Adrenal gland (tissue), 12 donors: ENCODE data around the gene AGRN. TPM values are rescaled to one million over a fixed set of nuclear protein-coding genes. Genes with fewer than 3 reads are reported as not detected.
"Not testable (repeated sequence)": the region's sequence is repeated elsewhere in the genome, so short reads cannot be mapped to it uniquely, and the experiment has no call there.

Experiments
- DNase-seq, 7 donors: peaks; one replicate each; pipeline ENCODE4 v3.0.0-alpha.2; 2019 to 2020
- H3K27ac ChIP-seq, 5 donors: fragments of 200-600 bp; sonication (generic) in 4 of 5; 1 replicate in 3 of 5; 2 replicates in 2 of 5; pipeline versions ENCODE4 v1.5.1 to v1.8.0; 2016 to 2020; ENCODE audit warnings: mild to moderate bottlenecking in 1 of 5
- H3K27me3 ChIP-seq: fragments of 200-600 bp; 2 replicates; pipeline ENCODE4 v1.8.0; 2021
- H3K36me3 ChIP-seq, 2 donors: fragments of 200-600 bp; replicated peaks in 1 of 2; 1 replicate in 1 of 2; 2 replicates in 1 of 2; pipeline versions ENCODE4 v1.5.1 to v1.8.0; 2018 to 2022
- H3K4me1 ChIP-seq, 2 donors: fragments of 200-600 bp; replicated peaks in 1 of 2; 1 replicate in 1 of 2; 2 replicates in 1 of 2; pipeline versions ENCODE4 v1.5.1 to v1.8.0; 2018 to 2021
- H3K4me3 ChIP-seq, 4 donors: fragments of 200-600 bp; sonication (generic) in 3 of 4; one replicate each; pipeline ENCODE4 v1.5.1; 2016 to 2018
- H3K9me3 ChIP-seq, 3 donors: fragments of 200-600 bp; sonication (generic) in 1 of 3; replicated peaks in 1 of 3; 1 replicate in 2 of 3; 2 replicates in 1 of 3; pipeline versions ENCODE4 v1.5.1 to v1.8.0; 2016 to 2021
- POLR2A ChIP-seq, 2 donors: fragments of 450-650 bp; IDR thresholded peaks; one replicate each; pipeline ENCODE4 v1.6.1; 2017; ENCODE audit warnings: antibody characterized with exemption in 2 of 2, mild to moderate bottlenecking in 2 of 2, moderate library complexity in 1 of 2
- WGBS, 4 donors: extraction: QIAGEN DNeasy Blood & Tissue Kit in 2 of 4; methylation state at CpG; one replicate each; pipeline versions ENCODE4 v1.1.5 to v1.1.7; 2013 to 2017; 5-methylcytosine and 5-hydroxymethylcytosine counted together
- intact Hi-C, 2 donors: fragments of 100-400 bp; cut with DNase I; formaldehyde crosslinking; loops; one replicate each; pipeline versions ENCODE4 v1.14.1 to v1.15.0; 2022 to 2023
- polyA plus RNA-seq, 3 donors: library from polyadenylated mRNA; stranded (reverse); fragments of 200-250 nt in 2 of 3; fragments of 350-450 nt in 1 of 3; fragmentation: Illumina TruSeq in 1 of 3; extraction: RNeasy Lipid Tissue Mini Kit (QIAGEN cat#74804) in 1 of 3; gene quantifications; one replicate each; pipeline ENCODE4 v1.2.3, GENCODE V29; 2013 to 2014
- total RNA-seq, 9 donors: library from RNA; depleted of rRNA in 4 of 9; stranded (reverse); fragments of >200 nt in 4 of 9; fragments of 120-200 nt in 1 of 9; fragmentation: NEBNext Ultra II Directional in 1 of 9; extraction: Animal tissue kit (Norgen Biotek cat#: 25700) in 1 of 9; gene quantifications; one replicate each; pipeline versions ENCODE4 v1.1.0 to v1.2.4, GENCODE V29; 2013 to 2023
- TF ChIP-seq, protein P1 (sequence below), 6 experiments: fragments of 450-650 bp in 4 of 6; fragments of 200-600 bp in 2 of 6; sonication (generic) in 1 of 6; IDR thresholded peaks; 1 replicate in 5 of 6; 2 replicates in 1 of 6; pipeline versions ENCODE4 v1.5.1 to v1.8.0; 2016 to 2021; ENCODE audit warnings: antibody characterized with exemption in 6 of 6, mild to moderate bottlenecking in 2 of 6, moderate library complexity in 1 of 6
- donor health status: healthy with polysubstance abuse.
- donor health status: Bipolar disorder and iron deficiency.
- donor health status: DM: yes; HTN: yes; CAD: no.
- donor health status: DM: no; HTN: no; CAD: no.
- donor health status: DM: no; HTN: no; CAD: no.
- donor health status: DM: yes; HTN: yes; CAD: no.

The AGRN gene
- total and polyA plus RNA-seq, 12 donors = 2.2 to 27.8 (median 11.8) TPM

GRCh38 chr1:1094981-1095380, 75.1 kb downstream of the AGRN start:
- TF ChIP-seq, protein P1, sequence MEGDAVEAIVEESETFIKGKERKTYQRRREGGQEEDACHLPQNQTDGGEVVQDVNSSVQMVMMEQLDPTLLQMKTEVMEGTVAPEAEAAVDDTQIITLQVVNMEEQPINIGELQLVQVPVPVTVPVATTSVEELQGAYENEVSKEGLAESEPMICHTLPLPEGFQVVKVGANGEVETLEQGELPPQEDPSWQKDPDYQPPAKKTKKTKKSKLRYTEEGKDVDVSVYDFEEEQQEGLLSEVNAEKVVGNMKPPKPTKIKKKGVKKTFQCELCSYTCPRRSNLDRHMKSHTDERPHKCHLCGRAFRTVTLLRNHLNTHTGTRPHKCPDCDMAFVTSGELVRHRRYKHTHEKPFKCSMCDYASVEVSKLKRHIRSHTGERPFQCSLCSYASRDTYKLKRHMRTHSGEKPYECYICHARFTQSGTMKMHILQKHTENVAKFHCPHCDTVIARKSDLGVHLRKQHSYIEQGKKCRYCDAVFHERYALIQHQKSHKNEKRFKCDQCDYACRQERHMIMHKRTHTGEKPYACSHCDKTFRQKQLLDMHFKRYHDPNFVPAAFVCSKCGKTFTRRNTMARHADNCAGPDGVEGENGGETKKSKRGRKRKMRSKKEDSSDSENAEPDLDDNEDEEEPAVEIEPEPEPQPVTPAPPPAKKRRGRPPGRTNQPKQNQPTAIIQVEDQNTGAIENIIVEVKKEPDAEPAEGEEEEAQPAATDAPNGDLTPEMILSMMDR (IDR thresholded peaks at IDR 0.05) = no peak
- TF ChIP-seq POLR2A (IDR thresholded peaks at IDR 0.05) = no peak
- intact Hi-C loops = no loop called here
- no peaks in the 10 kb centered on the region for H3K27me3 ChIP-seq
- no peaks in the 10 kb centered on the region for H3K9me3 ChIP-seq
- DNase-seq = no peak
- no peak overlapping the region for H3K27ac ChIP-seq
- no peak overlapping the region for H3K4me3 ChIP-seq
- WGBS, 4 donors = 87 to 92% (median 88%) methylated on average over 7 of the region's 7 CpGs
- H3K36me3 ChIP-seq = no peaks in the 10 kb centered on the region
- H3K4me1 ChIP-seq = no peaks in the 10 kb centered on the region

DNA sequence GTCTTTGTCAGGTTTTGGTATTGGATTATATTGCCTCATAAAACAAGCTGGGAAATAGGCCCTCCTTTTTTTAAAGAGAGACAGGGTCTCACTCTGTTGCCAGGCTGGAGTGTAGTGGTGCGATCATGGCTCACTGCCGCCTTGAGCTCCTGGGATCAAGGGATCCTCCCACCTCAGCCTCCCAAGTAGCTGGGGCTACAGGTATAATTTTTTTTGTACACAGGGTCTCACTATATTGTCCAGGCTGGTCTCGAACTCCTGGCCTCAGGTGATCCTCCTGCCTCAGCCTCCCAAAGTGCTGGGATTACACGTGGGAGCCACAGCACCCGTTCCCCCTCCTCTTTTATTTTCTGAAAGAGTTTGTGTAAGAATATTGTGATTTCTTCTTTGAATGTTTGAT, 76.2 kb downstream of the AGRN start:
- DNase-seq, H3K4me3 ChIP-seq, H3K36me3 ChIP-seq, H3K4me1 ChIP-seq, intact Hi-C loops, H3K27me3 ChIP-seq, H3K27ac ChIP-seq, H3K9me3 ChIP-seq: not testable (repeated sequence)
- 94 to 99% (median 96%) methylated on average over 5 of the region's 5 CpGs for WGBS, 4 donors

DNA sequence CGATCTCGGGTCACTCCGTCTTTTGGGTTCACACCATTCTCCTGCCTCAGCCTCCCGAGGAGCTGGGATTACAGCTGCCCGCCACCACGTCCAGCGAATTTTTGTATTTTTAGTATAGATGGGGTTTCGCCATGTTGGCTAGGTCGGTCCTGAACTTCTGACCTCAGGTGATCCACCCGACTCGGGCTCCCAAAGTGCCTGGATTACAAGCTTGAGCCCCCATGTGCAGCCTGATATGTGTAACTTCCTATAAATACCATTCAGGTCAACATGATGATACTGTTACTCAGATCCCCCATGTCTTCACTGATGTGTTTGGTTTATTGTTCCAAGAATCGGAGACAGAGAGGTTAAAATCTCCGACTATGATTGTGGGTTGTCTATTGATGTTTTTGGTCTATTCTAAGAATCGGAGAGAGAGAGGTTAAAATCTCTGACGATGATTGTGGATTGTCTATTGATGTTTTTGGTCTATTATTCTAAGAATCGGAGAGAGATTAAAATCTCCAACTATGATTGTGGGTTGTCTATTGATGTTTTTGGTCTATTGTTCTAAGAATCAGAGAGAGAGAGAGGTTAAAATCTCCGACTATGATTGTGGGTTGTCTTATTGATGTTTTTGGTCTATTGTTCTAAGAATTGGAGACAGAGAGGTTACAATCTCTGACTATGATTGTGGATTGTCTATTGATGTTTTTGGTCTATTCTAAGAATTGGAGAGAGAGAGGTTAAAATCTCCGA, 78.9 kb downstream of the AGRN start:
- no peak overlapping the region for H3K27ac ChIP-seq
- no peaks in the 10 kb centered on the region for H3K27me3 ChIP-seq
- intact Hi-C loops = no loop called here
- WGBS, 4 donors = 82 to 94% (median 90%) methylated on average over 18 of the region's 18 CpGs
- no peak for DNase-seq
- no peak overlapping the region for H3K4me3 ChIP-seq
- H3K9me3 ChIP-seq = no peaks in the 10 kb centered on the region
- TF ChIP-seq POLR2A (IDR thresholded peaks at IDR 0.05) = no peak
- TF ChIP-seq, protein P1 (IDR thresholded peaks at IDR 0.05) = no peak
- no peaks in the 10 kb centered on the region for H3K36me3 ChIP-seq
- no peaks in the 10 kb centered on the region for H3K4me1 ChIP-seq

DNA sequence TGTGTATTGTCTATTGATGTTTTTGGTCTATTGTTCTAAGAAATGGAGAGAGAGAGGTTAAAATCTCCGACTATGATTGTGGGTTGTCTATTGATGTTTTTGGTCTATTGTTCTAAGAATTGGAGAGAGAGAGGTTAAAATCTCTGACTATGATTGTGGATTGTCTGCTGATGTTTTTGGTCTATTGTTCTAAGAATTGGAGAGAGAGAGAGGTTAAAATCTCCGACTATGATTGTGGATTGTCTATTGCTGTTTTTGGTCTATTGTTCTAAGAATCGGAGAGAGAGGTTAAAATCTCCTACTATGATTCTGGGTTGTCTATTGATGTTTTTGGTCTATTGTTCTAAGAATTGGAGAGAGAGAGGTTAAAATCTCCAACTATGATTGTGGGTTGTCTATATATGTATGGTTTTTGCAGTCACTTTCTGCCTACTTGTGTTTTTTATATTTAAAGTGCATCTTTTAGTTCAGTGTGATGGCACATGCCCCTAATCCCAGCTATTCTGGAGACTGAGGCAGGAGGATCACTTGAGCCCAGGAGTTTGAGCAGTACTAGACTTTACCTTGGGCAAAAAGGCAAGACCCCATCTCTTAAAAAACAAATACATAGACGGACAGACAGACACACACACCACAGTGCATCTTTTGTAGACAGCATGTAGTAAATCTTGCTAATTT, 79.7 kb downstream of the AGRN start:
- no peak overlapping the region for H3K27ac ChIP-seq
- no peaks in the 10 kb centered on the region for H3K9me3 ChIP-seq
- no peak for DNase-seq
- intact Hi-C loops = no loop called here
- H3K27me3 ChIP-seq = no peaks in the 10 kb centered on the region
- H3K4me3 ChIP-seq = no peak overlapping the region
- TF ChIP-seq, protein P1 (IDR thresholded peaks at IDR 0.05) = no peak
- TF ChIP-seq POLR2A (IDR thresholded peaks at IDR 0.05) = no peak
- H3K36me3 ChIP-seq = no peaks in the 10 kb centered on the region
- no peaks in the 10 kb centered on the region for H3K4me1 ChIP-seq
- WGBS, 4 donors = 74 to 94% (median 87%) methylated on average over 4 of the region's 4 CpGs
